Liver (tissue), 9 donors: Measurements from ENCODE around the gene TEX19. TPM values are rescaled to one million over a fixed set of nuclear protein-coding genes. Genes with fewer than 3 reads are reported as not detected.

Experiments used
- DNase-seq: peaks from one replicate; pipeline ENCODE4 v3.0.0-alpha.2; 2017; ENCODE audit warnings: low spot score
- H3K27ac ChIP-seq, 2 donors: one replicate each; pipeline ENCODE4 v1.7.0; 2013; ENCODE audit warnings: inconsistent platforms in 2 of 2, low read length in 2 of 2, control low read depth in 1 of 2, low read depth in 1 of 2, mild to moderate bottlenecking in 1 of 2
- H3K27me3 ChIP-seq, 4 donors: one replicate each; pipeline versions ENCODE4 v1.6.1 to v1.7.0; 2013; ENCODE audit warnings: low read length in 3 of 4, inconsistent platforms in 1 of 4, mild to moderate bottlenecking in 1 of 4, moderate library complexity in 1 of 4; ENCODE audit not compliant: control insufficient read depth in 4 of 4, insufficient read depth in 4 of 4
- H3K36me3 ChIP-seq, 4 donors: one replicate each; pipeline versions ENCODE4 v1.6.1 to v1.7.0; 2013; ENCODE audit warnings: low read length in 3 of 4, mild to moderate bottlenecking in 3 of 4, low read depth in 1 of 4, moderate library complexity in 1 of 4; ENCODE audit not compliant: control insufficient read depth in 4 of 4, insufficient read depth in 3 of 4
- H3K4me1 ChIP-seq, 4 donors: one replicate each; pipeline versions ENCODE4 v1.6.1 to v1.7.0; 2013; ENCODE audit warnings: low read length in 3 of 4, mild to moderate bottlenecking in 3 of 4, moderate library complexity in 1 of 4; ENCODE audit not compliant: control insufficient read depth in 4 of 4, insufficient read depth in 4 of 4
- H3K4me3 ChIP-seq, 3 donors: one replicate each; pipeline versions ENCODE4 v1.6.1 to v1.7.0; 2013; ENCODE audit warnings: low read length in 3 of 3, control low read depth in 1 of 3, low read depth in 1 of 3, mild to moderate bottlenecking in 1 of 3
- H3K9ac ChIP-seq, 2 donors: one replicate each; pipeline ENCODE4 v1.7.0; 2013; ENCODE audit warnings: low read length in 2 of 2, mild to moderate bottlenecking in 2 of 2, moderate library complexity in 2 of 2, control low read depth in 1 of 2, low read depth in 1 of 2
- H3K9me3 ChIP-seq, 4 donors: one replicate each; pipeline versions ENCODE4 v1.6.1 to v1.7.0; 2013; ENCODE audit warnings: low read length in 3 of 4; ENCODE audit not compliant: control insufficient read depth in 4 of 4
- ATF3 ChIP-seq: IDR thresholded peaks from 2 replicates; pipeline ENCODE4 v1.6.1; 2016; ENCODE audit warnings: antibody characterized with exemption
- EGR1 ChIP-seq, 2 donors: IDR thresholded peaks; 2 replicates each; pipeline ENCODE4 v1.6.1; 2016 to 2018; ENCODE audit warnings: antibody characterized with exemption in 2 of 2, low read depth in 2 of 2
- FOXA2 ChIP-seq: IDR thresholded peaks from 2 replicates; pipeline ENCODE4 v1.6.1; 2016; ENCODE audit warnings: antibody characterized with exemption
- HNF4A ChIP-seq, 2 donors: conservative IDR thresholded peaks; 2 replicates each; pipeline ENCODE4 v1.6.1; 2016; ENCODE audit warnings: antibody characterized with exemption in 2 of 2, mild to moderate bottlenecking in 2 of 2
- HNF4G ChIP-seq: IDR thresholded peaks from 2 replicates; pipeline ENCODE4 v1.6.1; 2016; ENCODE audit warnings: antibody characterized with exemption
- JUND ChIP-seq, 2 donors: IDR thresholded peaks; 2 replicates each; pipeline ENCODE4 v1.6.1; 2016; ENCODE audit warnings: antibody characterized with exemption in 2 of 2
- NR2F2 ChIP-seq: IDR thresholded peaks from 2 replicates; pipeline ENCODE4 v1.6.1; 2016; ENCODE audit warnings: antibody characterized with exemption
- RAD21 ChIP-seq, 2 donors: IDR thresholded peaks; 2 replicates each; pipeline ENCODE4 v1.6.1; 2016; ENCODE audit warnings: antibody characterized with exemption in 2 of 2, mild to moderate bottlenecking in 2 of 2
- REST ChIP-seq: IDR thresholded peaks from 2 replicates; pipeline ENCODE4 v1.6.1; 2016; ENCODE audit warnings: antibody characterized with exemption, mild to moderate bottlenecking
- RXRA ChIP-seq, 2 donors: IDR thresholded peaks; 2 replicates each; pipeline ENCODE4 v1.6.1; 2017 to 2018; ENCODE audit warnings: antibody characterized with exemption in 2 of 2, mild to moderate bottlenecking in 1 of 2
- SP1 ChIP-seq: IDR thresholded peaks from 2 replicates; pipeline ENCODE4 v1.6.1; 2018; ENCODE audit warnings: antibody characterized with exemption, mild to moderate bottlenecking
- YY1 ChIP-seq: IDR thresholded peaks from 2 replicates; pipeline ENCODE4 v1.6.1; 2016; ENCODE audit warnings: antibody characterized with exemption, mild to moderate bottlenecking
- WGBS: extraction: QIAGEN DNeasy Blood & Tissue Kit; methylation state at CpG from one replicate; pipeline ENCODE4 v1.1.7; 2013; 5-methylcytosine and 5-hydroxymethylcytosine counted together
- polyA plus RNA-seq, 2 donors: library from polyadenylated mRNA; stranded (reverse) in 1 of 2; unstranded in 1 of 2; fragments of 200-250 nt in 1 of 2; fragments of >200 nt in 1 of 2; fragmentation: Nextera tagmentation in 1 of 2; extraction: Ambion mirVana in 1 of 2; gene quantifications; one replicate each; pipeline versions ENCODE4 v1.2.1 to v1.2.3, GENCODE V29; 2013 to 2015
- total RNA-seq, 2 donors: library from RNA; depleted of rRNA; stranded (reverse); fragments of >200 nt; gene quantifications; one replicate each; pipeline ENCODE4 v1.2.3, GENCODE V29; 2014
- TF ChIP-seq, protein P1 (sequence below): fragments of 150-350 bp; IDR thresholded peaks from 2 replicates; pipeline ENCODE4 v1.5.1; 2017; ENCODE audit warnings: improper control_type of control experiment, low read depth, low read length; ENCODE audit not compliant: missing input control
- donor health status: healthy.
- donor health status: healthy.
- donor health status: healthy.
- donor health status: healthy.
- donor health status: healthy.

The TEX19 gene
- total and polyA plus RNA-seq, 4 donors, result 0.14 TPM; not detected in 3

- WGBS, result 42% methylated on average over 22 of the region's 22 CpGs
- Histone ChIP-seq H3K36me3 (no peaks in the 10 kb centered on the region), H3K4me3 (no peak overlapping the region), H3K9me3 (no peaks in the 10 kb centered on the region), H3K27me3 (no peaks in the 10 kb centered on the region), H3K4me1 (peaks cover 18 to 27% (median 21%) of the 10 kb centered on the region in 4 donors), H3K27ac (peak overlapping the region; percentile 70 to 85), H3K9ac (no peak overlapping the region)
- no peak for DNase-seq
- TF ChIP-seq, protein P1, sequence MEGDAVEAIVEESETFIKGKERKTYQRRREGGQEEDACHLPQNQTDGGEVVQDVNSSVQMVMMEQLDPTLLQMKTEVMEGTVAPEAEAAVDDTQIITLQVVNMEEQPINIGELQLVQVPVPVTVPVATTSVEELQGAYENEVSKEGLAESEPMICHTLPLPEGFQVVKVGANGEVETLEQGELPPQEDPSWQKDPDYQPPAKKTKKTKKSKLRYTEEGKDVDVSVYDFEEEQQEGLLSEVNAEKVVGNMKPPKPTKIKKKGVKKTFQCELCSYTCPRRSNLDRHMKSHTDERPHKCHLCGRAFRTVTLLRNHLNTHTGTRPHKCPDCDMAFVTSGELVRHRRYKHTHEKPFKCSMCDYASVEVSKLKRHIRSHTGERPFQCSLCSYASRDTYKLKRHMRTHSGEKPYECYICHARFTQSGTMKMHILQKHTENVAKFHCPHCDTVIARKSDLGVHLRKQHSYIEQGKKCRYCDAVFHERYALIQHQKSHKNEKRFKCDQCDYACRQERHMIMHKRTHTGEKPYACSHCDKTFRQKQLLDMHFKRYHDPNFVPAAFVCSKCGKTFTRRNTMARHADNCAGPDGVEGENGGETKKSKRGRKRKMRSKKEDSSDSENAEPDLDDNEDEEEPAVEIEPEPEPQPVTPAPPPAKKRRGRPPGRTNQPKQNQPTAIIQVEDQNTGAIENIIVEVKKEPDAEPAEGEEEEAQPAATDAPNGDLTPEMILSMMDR, result peak; percentile 18
- TF ChIP-seq REST (no peak), HNF4A (conservative IDR thresholded peaks at IDR 0.05) (peak; percentile 39 to 43), EGR1 (IDR thresholded peaks at IDR 0.05; ENCODE audit: low read depth in 2 of 2) (no peak), RXRA (IDR thresholded peaks at IDR 0.05) (peak; percentile 10 to 28), SP1 (peak; percentile 28)
Measured at GRCh38 chr17:82384051-82384729, 25.1 kb downstream of the TEX19 start.

- no peak for DNase-seq
- Histone ChIP-seq H3K36me3 (no peaks in the 10 kb centered on the region), H3K9ac (no peak overlapping the region), H3K4me1 (peaks cover 18 to 27% (median 21%) of the 10 kb centered on the region in 4 donors), H3K4me3 (no peak overlapping the region), H3K27ac (peak overlapping the region; percentile 70 to 85), H3K9me3 (no peaks in the 10 kb centered on the region), H3K27me3 (no peaks in the 10 kb centered on the region)
- WGBS, result 19% methylated on average over 26 of the region's 26 CpGs
- TF ChIP-seq NR2F2 (peak; percentile 21), REST (peak; percentile 34), HNF4G (no peak), FOXA2 (no peak), YY1 (no peak), SP1 (peak; percentile 83), EGR1 (IDR thresholded peaks at IDR 0.05; ENCODE audit: low read depth in 2 of 2) (peak in 1 of 2 donors; percentile 29), RAD21 (IDR thresholded peaks at IDR 0.05) (peak; percentile 28 to 67), RXRA (IDR thresholded peaks at IDR 0.05) (peak; percentile 95 to 97), ATF3 (no peak), HNF4A (conservative IDR thresholded peaks at IDR 0.05) (peak; percentile 61 to 64), JUND (IDR thresholded peaks at IDR 0.05) (peak in 1 of 2 donors; percentile 9)
- TF ChIP-seq, protein P1, result no peak
Measured at GRCh38 chr17:82384730-82385481, 25.9 kb downstream of the TEX19 start.
